Gastrocnemius medialis (tissue), 4 donors: ENCODE data around the gene GCLC. TPM values are rescaled to one million over a fixed set of nuclear protein-coding genes. Genes with fewer than 3 reads are reported as not detected.

ENCODE experiments used
- ATAC-seq, 2 donors: fragments of 150-250 bp; one replicate each; pipeline ENCODE4 v1.9.1; 2016
- DNase-seq, 2 donors: peaks; one replicate each; pipeline ENCODE4 v3.0.0-alpha.2; 2019
- H3K27ac ChIP-seq, 4 donors: fragments of 200-600 bp; sonication (generic); 1 replicate in 1 of 4; 2 replicates in 3 of 4; pipeline ENCODE4 v1.5.1; 2016 to 2018; ENCODE audit warnings: mild to moderate bottlenecking in 2 of 4, moderate library complexity in 1 of 4
- H3K27me3 ChIP-seq, 3 donors: fragments of 200-600 bp; sonication (generic) in 2 of 3; 1 replicate in 1 of 3; 2 replicates in 2 of 3; pipeline versions ENCODE4 v1.5.1 to v1.6.0; 2016 to 2019; ENCODE audit warnings: mild to moderate bottlenecking in 1 of 3, moderate library complexity in 1 of 3
- H3K36me3 ChIP-seq, 2 donors: fragments of 200-600 bp; sonication (generic) in 1 of 2; one replicate each; pipeline ENCODE4 v1.5.1; 2017 to 2018
- H3K4me1 ChIP-seq, 2 donors: fragments of 200-600 bp; sonication (generic) in 1 of 2; one replicate each; pipeline ENCODE4 v1.5.1; 2016 to 2017; ENCODE audit warnings: mild to moderate bottlenecking in 2 of 2
- H3K4me3 ChIP-seq, 4 donors: fragments of 200-600 bp; sonication (generic) in 3 of 4; 1 replicate in 1 of 4; 2 replicates in 3 of 4; pipeline ENCODE4 v1.5.1; 2016 to 2019; ENCODE audit warnings: mild to moderate bottlenecking in 2 of 4
- H3K9me3 ChIP-seq, 3 donors: fragments of 200-600 bp; sonication (generic) in 2 of 3; 1 replicate in 1 of 3; 2 replicates in 2 of 3; pipeline ENCODE4 v1.5.1; 2016 to 2019
- POLR2A ChIP-seq, 2 donors: fragments of 450-650 bp; IDR thresholded peaks; one replicate each; pipeline ENCODE4 v1.6.1; 2017; ENCODE audit warnings: antibody characterized with exemption in 2 of 2, mild to moderate bottlenecking in 2 of 2, moderate library complexity in 2 of 2
- in situ Hi-C, 4 donors: fragments of 200-750 bp; cut with MboI; loops; one replicate each; pipeline versions ENCODE4 v1.15.0 to v1.8.0; 2017; ENCODE audit warnings: low sequenced_read_pairs in 4 of 4
- intact Hi-C: fragments of 100-400 bp; cut with DNase I; formaldehyde crosslinking; loops from one replicate; pipeline ENCODE4 v1.15.1; 2023; ENCODE audit warnings: low total_unique reads
- total RNA-seq, 4 donors: library from RNA; depleted of rRNA; stranded (reverse); fragments of >200 nt; gene quantifications; one replicate each; pipeline versions ENCODE4 v1.1.0 to v1.2.3, GENCODE V29; 2016
- TF ChIP-seq, protein P1 (sequence below), 5 experiments: fragments of 450-650 bp in 3 of 5; fragments of 200-600 bp in 2 of 5; sonication (generic) in 2 of 5; IDR thresholded peaks in 4 of 5; conservative IDR thresholded peaks in 1 of 5; 1 replicate in 4 of 5; 2 replicates in 1 of 5; pipeline ENCODE4 v1.5.1; 2016 to 2019; ENCODE audit warnings: antibody characterized with exemption in 5 of 5, mild to moderate bottlenecking in 3 of 5, moderate library complexity in 3 of 5

Gene GCLC
- total RNA-seq, 4 donors from 2014 or later: 16.4 to 29.0 (median 20.5) TPM

DNA sequence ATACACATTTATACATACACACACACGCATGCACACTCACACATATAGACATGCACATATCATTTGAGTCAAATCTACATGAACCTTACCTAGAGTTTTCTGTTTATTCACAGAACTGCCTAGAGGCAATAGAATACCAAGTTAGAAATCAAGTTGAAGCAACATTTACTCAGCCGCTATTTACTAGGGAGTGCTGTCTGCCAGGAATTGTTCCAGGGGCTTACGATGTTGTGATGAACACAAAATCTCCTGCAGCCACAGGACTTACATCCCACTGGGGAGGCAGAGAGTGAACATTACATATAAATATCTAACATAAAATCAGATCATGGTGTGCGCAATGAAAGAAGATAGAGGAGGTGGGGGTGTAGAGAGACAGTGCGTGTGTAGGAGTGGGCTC lies 80.4 kb downstream of the GCLC start:
- ATAC-seq: no peak
- H3K27ac ChIP-seq: no peak overlapping the region
- TF ChIP-seq POLR2A (IDR thresholded peaks at IDR 0.05): no peak
- TF ChIP-seq, protein P1, sequence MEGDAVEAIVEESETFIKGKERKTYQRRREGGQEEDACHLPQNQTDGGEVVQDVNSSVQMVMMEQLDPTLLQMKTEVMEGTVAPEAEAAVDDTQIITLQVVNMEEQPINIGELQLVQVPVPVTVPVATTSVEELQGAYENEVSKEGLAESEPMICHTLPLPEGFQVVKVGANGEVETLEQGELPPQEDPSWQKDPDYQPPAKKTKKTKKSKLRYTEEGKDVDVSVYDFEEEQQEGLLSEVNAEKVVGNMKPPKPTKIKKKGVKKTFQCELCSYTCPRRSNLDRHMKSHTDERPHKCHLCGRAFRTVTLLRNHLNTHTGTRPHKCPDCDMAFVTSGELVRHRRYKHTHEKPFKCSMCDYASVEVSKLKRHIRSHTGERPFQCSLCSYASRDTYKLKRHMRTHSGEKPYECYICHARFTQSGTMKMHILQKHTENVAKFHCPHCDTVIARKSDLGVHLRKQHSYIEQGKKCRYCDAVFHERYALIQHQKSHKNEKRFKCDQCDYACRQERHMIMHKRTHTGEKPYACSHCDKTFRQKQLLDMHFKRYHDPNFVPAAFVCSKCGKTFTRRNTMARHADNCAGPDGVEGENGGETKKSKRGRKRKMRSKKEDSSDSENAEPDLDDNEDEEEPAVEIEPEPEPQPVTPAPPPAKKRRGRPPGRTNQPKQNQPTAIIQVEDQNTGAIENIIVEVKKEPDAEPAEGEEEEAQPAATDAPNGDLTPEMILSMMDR (IDR thresholded peaks at IDR 0.05 in 4 of 5, conservative IDR thresholded peaks at IDR 0.05 in 1 of 5): no peak

DNA sequence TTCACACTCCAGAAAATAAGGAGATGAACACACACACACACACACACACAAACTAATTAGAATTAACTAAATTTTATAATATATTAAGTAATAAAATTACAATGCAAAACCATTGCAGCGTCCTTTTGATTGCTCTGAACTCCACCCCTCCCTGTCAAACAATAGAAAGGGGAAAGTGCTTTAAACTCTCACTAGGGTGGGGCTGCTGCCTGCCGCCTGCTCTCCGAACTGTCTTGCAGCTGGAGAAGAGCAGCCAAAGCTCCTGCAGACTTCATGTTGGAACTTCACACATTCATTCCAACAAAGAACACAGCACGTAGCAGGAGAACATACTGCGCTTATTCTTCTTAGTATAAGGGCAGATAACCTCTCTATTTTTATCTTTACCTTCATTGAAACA lies 83.2 kb downstream of the GCLC start:
- Histone ChIP-seq H3K27me3 (no peaks in the 10 kb centered on the region), H3K4me3 (no peak overlapping the region), H3K36me3 (no peaks in the 10 kb centered on the region), H3K9me3 (no peaks in the 10 kb centered on the region), H3K27ac (no peak overlapping the region), H3K4me1 (no peaks in the 10 kb centered on the region)
- in situ Hi-C loops (no loop called here), intact Hi-C loops (no loop called here)
- TF ChIP-seq, protein P1 (IDR thresholded peaks at IDR 0.05 in 4 of 5, conservative IDR thresholded peaks at IDR 0.05 in 1 of 5): no peak
- no peak for TF ChIP-seq POLR2A (IDR thresholded peaks at IDR 0.05)
- DNase-seq: no peak
- no peak for ATAC-seq

More for the DNA sequence above, 80.4 kb downstream of the GCLC start:
- DNase-seq: no peak
- in situ Hi-C loops (no loop called here), intact Hi-C loops (no loop called here)
- no peak overlapping the region for H3K4me3 ChIP-seq
- no peaks in the 10 kb centered on the region for H3K9me3 ChIP-seq
- no peaks in the 10 kb centered on the region for H3K36me3 ChIP-seq
- no peaks in the 10 kb centered on the region for H3K27me3 ChIP-seq
- H3K4me1 ChIP-seq: no peaks in the 10 kb centered on the region

DNA sequence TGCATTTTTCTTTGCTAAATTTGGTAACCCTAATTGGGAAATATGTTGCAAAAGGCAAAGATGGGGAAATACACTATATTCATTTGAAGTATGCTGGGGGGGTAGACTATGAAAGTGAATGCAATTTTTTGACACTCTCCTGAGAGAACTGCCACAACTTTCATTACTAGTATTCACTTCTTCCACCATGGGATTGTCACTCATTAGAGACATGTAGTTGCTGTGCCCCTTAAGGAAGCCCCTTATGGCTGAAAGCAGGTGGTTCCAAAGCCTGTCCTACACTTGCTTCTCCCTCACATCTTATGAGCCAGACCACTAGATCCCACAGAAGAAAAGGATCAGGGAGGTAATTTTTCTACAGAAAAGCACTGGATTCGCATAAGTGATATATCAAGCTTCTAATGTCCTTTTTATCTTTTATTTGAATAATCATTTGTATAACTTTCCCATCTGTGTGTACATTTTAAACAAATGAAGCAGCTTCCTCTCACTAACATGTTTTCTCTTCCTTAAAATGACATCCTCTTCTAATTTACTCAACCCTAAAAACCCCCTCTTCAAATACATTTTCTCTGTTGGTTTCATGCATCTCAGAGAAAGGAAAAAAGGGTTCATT lies 83.8 kb downstream of the GCLC start:
- DNase-seq: no peak
- H3K27me3 ChIP-seq: no peaks in the 10 kb centered on the region
- H3K9me3 ChIP-seq: no peaks in the 10 kb centered on the region
- ATAC-seq: no peak
- in situ Hi-C loops: no loop called here
- H3K27ac ChIP-seq: no peak overlapping the region
- no peaks in the 10 kb centered on the region for H3K36me3 ChIP-seq
- no peaks in the 10 kb centered on the region for H3K4me1 ChIP-seq
- no peak overlapping the region for H3K4me3 ChIP-seq
- TF ChIP-seq, protein P1 (IDR thresholded peaks at IDR 0.05 in 4 of 5, conservative IDR thresholded peaks at IDR 0.05 in 1 of 5): no peak
- TF ChIP-seq POLR2A (IDR thresholded peaks at IDR 0.05): no peak
- intact Hi-C loops: no loop called here

DNA sequence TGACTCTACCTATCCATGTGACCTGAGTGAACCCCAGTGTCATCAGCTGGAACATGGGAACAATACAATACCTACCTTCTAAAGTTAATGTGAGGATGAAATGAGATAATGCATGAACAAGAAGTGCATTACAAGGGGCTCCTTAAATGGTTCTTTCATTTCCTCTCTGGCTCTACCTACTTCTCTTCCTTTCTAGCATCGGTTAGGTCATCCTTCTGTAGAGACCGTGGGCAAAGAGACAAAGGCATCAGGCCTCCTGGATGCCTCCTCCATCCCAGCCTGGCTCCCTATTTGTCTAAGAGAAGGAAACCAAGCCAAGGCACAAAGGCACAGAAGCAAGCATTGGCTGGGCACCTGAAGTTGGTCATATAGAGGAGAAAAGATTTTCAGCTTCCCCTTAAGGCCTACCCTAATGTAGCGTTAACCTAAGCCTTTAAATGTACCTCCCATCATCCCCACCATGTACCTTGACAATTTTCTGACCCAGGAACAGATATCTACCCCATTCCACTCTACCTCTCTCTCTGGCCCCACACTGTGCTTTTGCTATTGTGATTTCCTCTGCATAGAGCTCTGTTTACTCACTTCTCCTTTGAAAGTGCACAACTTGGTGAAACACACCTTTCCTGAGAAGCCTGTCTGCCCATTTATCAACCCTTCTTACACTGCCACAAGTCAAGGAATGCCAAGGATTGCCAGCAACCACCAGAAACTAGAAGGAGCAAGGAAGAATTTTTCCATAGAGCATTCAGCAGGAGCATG lies 86.6 kb downstream of the GCLC start:
- Histone ChIP-seq H3K4me1 (no peaks in the 10 kb centered on the region), H3K27ac (no peak overlapping the region), H3K4me3 (no peak overlapping the region), H3K36me3 (no peaks in the 10 kb centered on the region), H3K27me3 (no peaks in the 10 kb centered on the region), H3K9me3 (no peaks in the 10 kb centered on the region)
- intact Hi-C loops (no loop called here), in situ Hi-C loops (no loop called here)
- ATAC-seq (no peak), DNase-seq (no peak)
- TF ChIP-seq POLR2A (IDR thresholded peaks at IDR 0.05): no peak
- TF ChIP-seq, protein P1 (IDR thresholded peaks at IDR 0.05 in 4 of 5, conservative IDR thresholded peaks at IDR 0.05 in 1 of 5): no peak
